Chondrocyte (in vitro differentiated cells): ENCODE data around the gene SHKBP1. TPM values are rescaled to one million over a fixed set of nuclear protein-coding genes. Genes with fewer than 3 reads are reported as not detected.

ENCODE experiments used
- DNase-seq: peaks from one replicate; pipeline ENCODE4 v3.0.0; 2021; ENCODE audit warnings: mixed read lengths, low spot score
- H3K27ac Mint-ChIP-seq: one replicate; pipeline ENCODE4 v1.8.0; 2021; ENCODE audit warnings: mild to moderate bottlenecking, moderate library complexity, mixed read lengths; ENCODE audit not compliant: unreplicated experiment
- H3K27me3 Mint-ChIP-seq: 2 replicates; pipeline ENCODE4 v1.8.0; 2021; ENCODE audit warnings: low read depth, mixed read lengths
- H3K36me3 Mint-ChIP-seq: 2 replicates; pipeline ENCODE4 v1.8.0; 2021; ENCODE audit warnings: low read depth, mixed read lengths
- H3K4me1 Mint-ChIP-seq: 2 replicates; pipeline ENCODE4 v1.8.0; 2021; ENCODE audit warnings: low read depth, mild to moderate bottlenecking, mixed read lengths
- H3K4me3 Mint-ChIP-seq: one replicate; pipeline ENCODE4 v1.8.0; 2021; ENCODE audit warnings: mild to moderate bottlenecking, moderate library complexity, mixed read lengths; ENCODE audit not compliant: unreplicated experiment
- H3K9me3 Mint-ChIP-seq: 2 replicates; pipeline ENCODE4 v1.8.0; 2021; ENCODE audit warnings: low read depth, mixed read lengths
- CTCF ChIP-seq: fragments of 200-600 bp; sonication (generic); IDR thresholded peaks from 2 replicates; pipeline ENCODE4 v1.5.0; 2021; ENCODE audit warnings: antibody characterized with exemption, mild to moderate bottlenecking, moderate library complexity
- total RNA-seq: library from RNA; stranded (reverse); gene quantifications from 3 replicates; pipeline ENCODE4 v1.2.1, GENCODE V29; 2021

The SHKBP1 gene
- total RNA-seq, 1 donor from 2014 or later, result 46.8 TPM

GRCh38 chr19:40601134-40601974 is 24.7 kb downstream of the SHKBP1 start, which contains the start of gene LTBP4:
Gene LTBP4 (plus strand): TSS chr19:40601369. CDS start chr19:40601388, 19 bp downstream.
- Mint-ChIP-seq H3K36me3 (no peaks in the 10 kb centered on the region), H3K27me3 (peaks cover 3% of the 10 kb centered on the region), H3K9me3 (no peaks in the 10 kb centered on the region), H3K4me3 (peak within 1 kb of the TSS; percentile 73), H3K4me1 (peaks cover 59% of the 10 kb centered on the region), H3K27ac (no peak within 1 kb of the TSS)
- TF ChIP-seq CTCF, result peak; percentile 23
- no peak for DNase-seq

GRCh38 chr19:40603071-40603388 is 26.4 kb downstream of the SHKBP1 start:
- H3K27ac Mint-ChIP-seq, result peak overlapping the region; percentile 89
- TF ChIP-seq CTCF, result no peak
- peaks cover 56% of the 10 kb centered on the region for H3K4me1 Mint-ChIP-seq
- DNase-seq, result no peak
- no peaks in the 10 kb centered on the region for H3K36me3 Mint-ChIP-seq
- H3K4me3 Mint-ChIP-seq, result peak overlapping the region; percentile 71
- no peaks in the 10 kb centered on the region for H3K27me3 Mint-ChIP-seq
- H3K9me3 Mint-ChIP-seq, result no peaks in the 10 kb centered on the region

GRCh38 chr19:40603389-40604170 is 26.9 kb downstream of the SHKBP1 start:
- no peaks in the 10 kb centered on the region for H3K9me3 Mint-ChIP-seq

GRCh38 chr19:40604171-40604646 is 27.5 kb downstream of the SHKBP1 start:
- no peak for DNase-seq
- Mint-ChIP-seq H3K9me3 (no peaks in the 10 kb centered on the region), H3K27ac (peak overlapping the region; percentile 89), H3K4me3 (peak overlapping the region; percentile 71), H3K36me3 (no peaks in the 10 kb centered on the region), H3K27me3 (no peaks in the 10 kb centered on the region), H3K4me1 (peaks cover 58% of the 10 kb centered on the region)
- TF ChIP-seq CTCF, result no peak

More at GRCh38 chr19:40603389-40604170, 26.9 kb downstream of the SHKBP1 start:
- Mint-ChIP-seq H3K36me3 (no peaks in the 10 kb centered on the region), H3K27me3 (no peaks in the 10 kb centered on the region), H3K27ac (peak overlapping the region; percentile 89), H3K4me1 (peaks cover 53% of the 10 kb centered on the region), H3K4me3 (peak overlapping the region; percentile 71)
- peak; percentile 53 for TF ChIP-seq CTCF
- no peak for DNase-seq

- peaks cover 56% of the 10 kb centered on the region for H3K4me1 Mint-ChIP-seq
- H3K36me3 Mint-ChIP-seq, result no peaks in the 10 kb centered on the region
- H3K4me3 Mint-ChIP-seq, result peak overlapping the region; percentile 71
- H3K27me3 Mint-ChIP-seq, result no peaks in the 10 kb centered on the region
- no peak for DNase-seq
- peak overlapping the region; percentile 89 for H3K27ac Mint-ChIP-seq
- TF ChIP-seq CTCF, result no peak
- no peaks in the 10 kb centered on the region for H3K9me3 Mint-ChIP-seq
Measured at GRCh38 chr19:40604647-40605215, 28.1 kb downstream of the SHKBP1 start.
